ENCODE measurements around the gene HTT. TPM values are rescaled to one million over a fixed set of nuclear protein-coding genes. Genes with fewer than 3 reads are reported as not detected.

The HTT gene
- total RNA-seq, 2 donors from 2014 or later: 37.8 to 97.8 TPM

DNA sequence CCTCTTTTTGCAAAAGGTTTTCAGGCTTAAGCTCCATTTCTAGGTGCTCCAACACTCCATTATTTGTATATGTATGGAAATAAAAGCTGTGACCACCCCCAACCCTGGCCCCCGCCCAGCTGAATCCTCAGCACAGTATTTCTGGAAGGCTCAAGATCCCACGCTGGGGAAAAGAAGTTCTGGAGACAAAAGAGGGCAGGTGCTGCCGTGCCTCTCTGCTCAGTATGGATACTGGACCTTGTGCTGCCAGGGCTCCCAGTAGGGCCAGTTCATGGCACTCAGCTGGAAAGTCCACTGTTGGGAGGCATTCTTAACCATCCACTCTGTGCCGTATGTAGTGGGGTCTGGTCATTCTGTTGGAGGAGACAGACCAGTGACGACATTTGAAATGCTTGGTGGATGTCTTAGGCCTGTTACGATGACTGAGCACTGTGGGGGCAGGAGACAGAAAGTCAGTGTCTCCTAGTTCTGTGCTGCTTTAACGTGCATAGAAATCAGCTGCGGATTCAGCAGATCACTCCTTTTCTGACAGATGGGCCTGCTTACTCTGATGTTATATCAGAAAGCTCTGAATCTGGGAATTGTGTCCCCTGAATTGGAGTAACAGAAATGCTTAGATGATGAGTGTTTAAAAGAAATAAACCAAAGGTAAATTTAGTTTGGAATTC lies 126.1 kb downstream of the HTT start:
- intact Hi-C loops (cut with DNase I): loop anchor here (5.0 kb wide), 1 partner anchor 247 kb away; no protein-coding TSS in a partner anchor
- peaks cover 0 to 5% of the 10 kb centered on the region in 2 donors for H3K36me3 ChIP-seq

GRCh38 chr4:3201718-3202702 lies 127.5 kb downstream of the HTT start:
- Histone ChIP-seq H3K9me3 (no peaks in the 10 kb centered on the region), H3K36me3 (peaks cover 0 to 5% of the 10 kb centered on the region in 2 donors), H3K27ac (no peak overlapping the region), H3K4me1 (replicated peaks) (no peaks in the 10 kb centered on the region), H3K4me3 (no peak overlapping the region), H3K27me3 (replicated peaks; ENCODE audit: insufficient read depth) (no peaks in the 10 kb centered on the region)
- no peak for DNase-seq (ENCODE audit: low spot score)
- intact Hi-C loops (cut with DNase I): loop anchor here (5.0 kb wide), 1 partner anchor 245 kb away; no protein-coding TSS in a partner anchor
- WGBS: 67% methylated on average over 11 of the region's 11 CpGs
- TF ChIP-seq POLR2AphosphoS5 (IDR thresholded peaks at IDR 0.05) (no peak), POLR2A (IDR thresholded peaks at IDR 0.05) (no peak)
- TF ChIP-seq, protein P1, sequence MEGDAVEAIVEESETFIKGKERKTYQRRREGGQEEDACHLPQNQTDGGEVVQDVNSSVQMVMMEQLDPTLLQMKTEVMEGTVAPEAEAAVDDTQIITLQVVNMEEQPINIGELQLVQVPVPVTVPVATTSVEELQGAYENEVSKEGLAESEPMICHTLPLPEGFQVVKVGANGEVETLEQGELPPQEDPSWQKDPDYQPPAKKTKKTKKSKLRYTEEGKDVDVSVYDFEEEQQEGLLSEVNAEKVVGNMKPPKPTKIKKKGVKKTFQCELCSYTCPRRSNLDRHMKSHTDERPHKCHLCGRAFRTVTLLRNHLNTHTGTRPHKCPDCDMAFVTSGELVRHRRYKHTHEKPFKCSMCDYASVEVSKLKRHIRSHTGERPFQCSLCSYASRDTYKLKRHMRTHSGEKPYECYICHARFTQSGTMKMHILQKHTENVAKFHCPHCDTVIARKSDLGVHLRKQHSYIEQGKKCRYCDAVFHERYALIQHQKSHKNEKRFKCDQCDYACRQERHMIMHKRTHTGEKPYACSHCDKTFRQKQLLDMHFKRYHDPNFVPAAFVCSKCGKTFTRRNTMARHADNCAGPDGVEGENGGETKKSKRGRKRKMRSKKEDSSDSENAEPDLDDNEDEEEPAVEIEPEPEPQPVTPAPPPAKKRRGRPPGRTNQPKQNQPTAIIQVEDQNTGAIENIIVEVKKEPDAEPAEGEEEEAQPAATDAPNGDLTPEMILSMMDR (IDR thresholded peaks at IDR 0.05): no peak

More for the DNA sequence above, 126.1 kb downstream of the HTT start:
- TF ChIP-seq, protein P1 (IDR thresholded peaks at IDR 0.05): no peak
- no peak for TF ChIP-seq POLR2AphosphoS5 (IDR thresholded peaks at IDR 0.05)
- 90% methylated on average over 8 of the region's 8 CpGs for WGBS
- no peaks in the 10 kb centered on the region for H3K4me1 ChIP-seq (replicated peaks)
- no peak overlapping the region for H3K27ac ChIP-seq
- no peak overlapping the region for H3K4me3 ChIP-seq
- DNase-seq (ENCODE audit: low spot score): no peak
- H3K27me3 ChIP-seq (replicated peaks; ENCODE audit: insufficient read depth): no peaks in the 10 kb centered on the region
- H3K9me3 ChIP-seq: no peaks in the 10 kb centered on the region

DNA sequence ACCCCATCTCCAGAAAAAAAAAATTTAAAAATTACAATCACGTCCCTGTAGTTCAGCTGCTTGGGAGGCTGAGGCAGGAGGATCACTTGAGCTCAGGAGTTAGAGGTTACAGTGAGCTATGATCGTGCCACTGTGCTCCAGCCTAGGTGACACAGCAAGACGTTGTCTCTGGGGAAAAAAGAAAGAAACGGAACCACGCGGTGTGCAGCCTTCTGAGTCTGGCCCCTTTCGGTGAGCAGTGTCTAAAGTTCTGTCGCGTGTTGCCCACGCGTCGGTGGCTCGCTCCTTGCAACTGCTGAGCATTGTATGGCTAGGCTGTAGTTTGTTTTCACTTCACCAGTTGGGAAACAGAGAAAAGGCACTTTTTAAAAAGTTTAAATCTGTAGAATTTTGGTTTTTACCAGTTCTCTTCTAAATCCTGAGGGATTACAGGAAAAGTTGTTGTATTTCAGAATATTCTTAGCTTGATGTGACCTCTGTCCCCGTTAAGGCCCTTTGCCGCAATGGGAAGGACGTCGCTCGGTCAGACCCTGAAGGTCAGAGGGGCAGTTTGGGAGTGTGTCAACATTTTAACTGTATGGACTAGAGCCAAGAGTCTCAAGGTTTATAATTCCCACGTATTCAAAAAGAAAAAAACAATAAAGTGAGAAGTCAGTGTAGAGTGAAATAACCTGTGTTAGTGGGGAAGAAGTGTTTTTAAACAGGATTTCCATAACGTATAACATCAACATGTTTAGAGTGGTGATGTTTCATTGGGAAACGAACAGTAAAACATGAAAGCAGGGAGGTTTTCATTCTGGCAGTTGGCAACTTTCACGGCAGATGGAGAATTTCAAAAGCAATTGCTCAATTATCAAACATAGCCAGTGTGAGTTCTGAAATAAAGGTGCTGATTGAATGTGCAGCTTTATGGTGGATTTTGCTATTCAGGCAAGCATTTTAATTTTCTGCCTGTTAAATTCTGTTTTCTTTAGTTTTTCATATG lies 128.6 kb downstream of the HTT start:
- TF ChIP-seq, protein P1 (IDR thresholded peaks at IDR 0.05): no peak
- TF ChIP-seq POLR2AphosphoS5 (IDR thresholded peaks at IDR 0.05): no peak
- no peak for TF ChIP-seq POLR2A (IDR thresholded peaks at IDR 0.05)
- intact Hi-C loops (cut with DNase I): loop anchor here (5.0 kb wide), 1 partner anchor 244 kb away; no protein-coding TSS in a partner anchor
- 77% methylated on average over 22 of the region's 22 CpGs for WGBS

GRCh38 chr4:3203971-3204431 lies 129.5 kb downstream of the HTT start:
- Histone ChIP-seq H3K9me3 (no peaks in the 10 kb centered on the region), H3K36me3 (peaks cover 4 to 5% of the 10 kb centered on the region in 2 donors), H3K27me3 (replicated peaks; ENCODE audit: insufficient read depth) (no peaks in the 10 kb centered on the region), H3K4me3 (no peak overlapping the region), H3K4me1 (replicated peaks) (no peaks in the 10 kb centered on the region), H3K27ac (no peak overlapping the region)
- no peak for DNase-seq (ENCODE audit: low spot score)
- intact Hi-C loops (cut with DNase I): loop anchor here (5.0 kb wide), 1 partner anchor 243 kb away; no protein-coding TSS in a partner anchor
- 57% methylated on average over 8 of the region's 8 CpGs for WGBS
- TF ChIP-seq POLR2A (IDR thresholded peaks at IDR 0.05) (no peak), POLR2AphosphoS5 (IDR thresholded peaks at IDR 0.05) (no peak)
- TF ChIP-seq, protein P1 (IDR thresholded peaks at IDR 0.05): no peak

More for the DNA sequence above, 128.6 kb downstream of the HTT start:
- Histone ChIP-seq H3K4me1 (replicated peaks) (no peaks in the 10 kb centered on the region), H3K36me3 (peaks cover 0 to 5% of the 10 kb centered on the region in 2 donors), H3K4me3 (no peak overlapping the region), H3K27ac (no peak overlapping the region), H3K27me3 (replicated peaks; ENCODE audit: insufficient read depth) (no peaks in the 10 kb centered on the region), H3K9me3 (no peaks in the 10 kb centered on the region)
- DNase-seq (ENCODE audit: low spot score): no peak
